Neural cell (in vitro differentiated cells): Measurements from ENCODE around the gene MED22.
"Not testable (repeated sequence)": the region's sequence is repeated elsewhere in the genome, so short reads cannot be mapped to it uniquely, and the experiment has no call there.

Experiments
- CTCF ChIP-seq: fragments of 450-650 bp; IDR thresholded peaks from 2 replicates; pipeline ENCODE4 v1.5.1; 2014; ENCODE audit warnings: antibody characterized with exemption, mild to moderate bottlenecking, moderate library complexity; ENCODE audit not compliant: poor library complexity, severe bottlenecking
- EP300 ChIP-seq: fragments of 450-650 bp; conservative IDR thresholded peaks from 2 replicates; pipeline ENCODE4 v1.6.1; 2014; ENCODE audit warnings: antibody characterized with exemption, mild to moderate bottlenecking, moderate library complexity; ENCODE audit not compliant: poor library complexity, severe bottlenecking
- EZH2 ChIP-seq: fragments of 200-600, 300-800 bp; shearing (Covaris generic), sonication (generic); IDR thresholded peaks from 2 replicates; pipeline ENCODE4 v1.6.1; 2014; ENCODE audit warnings: antibody characterized with exemption, low read length, borderline replicate concordance, mild to moderate bottlenecking; ENCODE audit not compliant: insufficient read depth, poor library complexity, severe bottlenecking
- MXI1 ChIP-seq: fragments of 450-650 bp; conservative IDR thresholded peaks from 2 replicates; pipeline ENCODE4 v1.6.1; 2014; ENCODE audit warnings: antibody characterized with exemption, mild to moderate bottlenecking; ENCODE audit not compliant: poor library complexity, severe bottlenecking
- POLR2AphosphoS5 ChIP-seq: IDR thresholded peaks from 2 replicates; pipeline ENCODE4 v1.6.1; 2012
- SMC3 ChIP-seq: fragments of 450-650 bp; conservative IDR thresholded peaks from 2 replicates; pipeline ENCODE4 v1.6.1; 2014; ENCODE audit warnings: antibody characterized with exemption, mild to moderate bottlenecking, moderate library complexity; ENCODE audit not compliant: poor library complexity

DNA sequence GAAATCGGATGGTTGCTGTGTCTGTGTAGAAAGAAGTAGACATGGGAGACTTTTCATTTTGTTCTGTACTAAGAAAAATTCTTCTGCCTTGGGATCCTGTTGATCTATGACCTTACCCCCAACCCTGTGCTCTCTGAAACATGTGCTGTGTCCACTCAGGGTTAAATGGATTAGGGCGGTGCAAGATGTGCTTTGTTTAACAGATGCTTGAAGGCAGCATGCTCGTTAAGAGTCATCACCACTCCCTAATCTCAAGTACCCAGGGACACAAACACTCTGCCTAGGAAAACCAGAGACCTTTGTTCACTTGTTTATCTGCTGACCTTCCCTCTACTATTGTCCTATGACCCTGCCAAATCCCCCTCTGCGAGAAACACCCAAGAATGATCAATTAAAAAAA lies 43.5 kb upstream of the MED22 start:
- TF ChIP-seq CTCF, EZH2, SMC3, EP300, MXI1, POLR2AphosphoS5: not testable (repeated sequence)
